GM08714 (cell line): ENCODE measurements around the gene SIRT7.
"Not testable (repeated sequence)": the region's sequence is repeated elsewhere in the genome, so short reads cannot be mapped to it uniquely, and the experiment has no call there.

Experiments
- H3K4me3 ChIP-seq: fragments of 200-500 bp; sonication (Bioruptor generic); 2 replicates; pipeline ENCODE4 v1.5.1; 2014; ENCODE audit warnings: mild to moderate bottlenecking, low read length, inconsistent platforms
- ZNF274 ChIP-seq: IDR thresholded peaks from 2 replicates; pipeline ENCODE4 v1.6.1; 2012; ENCODE audit warnings: mild to moderate bottlenecking, low read depth, low read length

SIRT7 gene

DNA sequence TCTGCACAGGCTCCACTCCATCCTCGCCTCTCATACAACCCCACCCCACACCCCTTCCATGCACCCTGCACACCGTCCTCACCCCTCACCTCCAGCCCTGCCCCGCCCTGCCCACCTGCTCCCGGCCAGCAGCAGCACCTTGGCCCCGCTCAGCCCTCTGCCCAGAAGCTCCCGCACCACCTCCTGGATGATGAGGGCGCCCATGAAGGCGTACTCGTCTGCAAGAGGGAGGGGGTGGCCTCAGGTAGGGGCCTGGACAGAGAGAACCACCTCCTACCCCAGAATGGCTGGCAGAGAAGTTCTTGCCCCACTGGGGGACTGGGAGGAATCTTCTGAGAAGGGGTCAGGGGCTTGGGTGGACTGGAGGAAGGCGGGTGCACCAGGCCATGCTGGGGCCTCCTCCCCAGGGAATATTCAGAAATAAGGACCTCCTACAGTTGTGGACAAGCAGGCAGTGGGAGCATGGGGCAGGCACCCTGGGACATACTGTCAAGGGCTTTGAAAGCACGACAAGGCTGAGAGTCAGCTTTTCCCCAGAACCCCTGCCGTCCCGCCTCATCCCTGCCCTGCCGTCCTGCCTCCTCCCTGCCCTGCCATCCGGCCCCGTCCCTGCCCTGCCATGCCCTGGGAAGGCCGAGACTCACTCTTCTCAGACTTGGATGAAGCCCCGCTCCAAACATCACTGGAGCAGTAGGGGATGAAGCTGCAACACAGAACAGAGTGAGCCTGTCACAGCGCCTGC lies 39.9 kb upstream of the SIRT7 start:
- H3K4me3 ChIP-seq: no peak overlapping the region
- no peak for TF ChIP-seq ZNF274

DNA sequence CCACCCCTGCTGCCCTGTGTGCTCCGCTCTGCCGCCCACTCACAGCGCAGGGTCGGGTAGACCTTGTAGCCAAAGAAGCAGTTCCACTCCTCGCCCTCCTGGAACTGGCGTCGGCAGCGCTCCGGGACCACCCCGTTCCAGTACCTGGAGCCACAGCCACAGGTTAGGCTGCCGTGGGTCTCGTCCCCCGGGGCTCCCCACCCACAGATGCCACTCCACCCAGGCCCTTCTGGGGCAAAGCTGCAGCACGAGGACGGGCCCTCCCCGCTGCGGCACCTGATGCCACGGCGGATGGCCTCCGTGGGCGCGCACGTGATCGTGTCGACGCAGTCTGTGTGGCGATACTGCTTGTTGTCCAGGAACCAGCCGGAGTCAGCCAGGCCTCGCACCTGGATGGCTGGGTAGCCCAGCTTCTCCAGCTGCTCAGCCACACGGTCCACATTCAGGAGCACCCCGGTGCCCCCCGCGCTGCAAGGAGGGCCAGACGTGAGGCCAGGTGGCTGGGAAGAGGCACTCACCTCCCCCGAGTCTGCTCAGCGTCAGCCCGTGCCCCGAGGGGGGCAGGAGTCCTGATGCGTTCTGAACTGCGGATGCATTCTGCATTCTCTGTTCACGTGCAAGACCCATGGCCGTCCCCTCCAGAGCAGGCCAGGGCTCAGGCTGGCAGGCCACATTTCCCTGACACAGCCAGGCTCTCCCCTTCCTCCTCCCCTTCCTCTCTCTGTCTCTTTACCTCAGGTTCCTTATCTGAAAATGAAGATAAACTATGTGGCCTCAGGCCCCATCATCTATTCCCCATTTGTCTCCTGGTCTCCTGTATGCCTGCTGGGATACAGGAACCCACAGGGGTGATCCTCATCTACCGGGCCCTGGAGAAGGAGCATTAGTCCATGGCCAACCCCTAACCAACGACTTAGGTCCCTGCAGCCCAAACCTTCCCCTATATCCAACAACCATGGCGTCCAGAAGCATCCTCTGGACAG lies 38.9 kb upstream of the SIRT7 start:
- no peak for TF ChIP-seq ZNF274
- H3K4me3 ChIP-seq: no peak overlapping the region

DNA sequence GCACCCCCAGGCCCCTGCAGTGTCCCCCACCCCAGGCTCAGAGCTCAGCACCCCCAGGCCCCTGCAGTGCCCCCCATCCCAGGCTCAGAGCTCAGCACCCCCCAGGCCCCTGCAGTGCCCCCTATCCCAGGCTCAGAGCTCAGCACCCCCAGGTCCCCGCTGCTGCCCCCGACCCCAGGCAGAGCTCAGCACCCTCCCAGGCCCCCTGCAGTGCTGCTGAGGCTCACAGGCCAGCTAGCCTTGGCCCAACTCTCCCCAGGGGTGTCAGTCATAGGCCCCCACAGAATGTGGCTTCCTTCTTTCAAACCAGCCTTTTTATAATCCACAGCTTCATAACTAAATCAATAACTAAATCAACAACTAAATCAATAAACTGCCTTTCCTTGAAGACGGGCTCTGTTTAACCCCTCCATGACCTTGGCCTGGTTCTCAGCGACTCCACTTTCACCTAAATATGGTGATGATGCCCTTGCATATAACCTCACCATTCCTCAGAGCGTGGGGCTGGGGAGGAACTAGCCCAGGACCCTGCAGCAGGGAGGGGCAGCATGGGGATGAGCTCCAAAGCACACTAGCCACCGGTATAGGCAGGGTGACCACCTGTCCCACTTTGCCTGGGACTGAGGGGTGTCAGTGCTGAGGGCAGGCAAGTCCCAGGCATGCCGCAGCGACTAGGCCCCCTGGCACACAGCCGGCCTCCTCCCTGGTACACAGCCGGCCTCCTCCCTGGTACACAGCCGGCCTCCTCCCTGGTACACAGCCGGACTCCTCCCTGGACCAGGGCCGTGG lies 38.0 kb upstream of the SIRT7 start:
- TF ChIP-seq ZNF274: no peak
- no peak overlapping the region for H3K4me3 ChIP-seq

DNA sequence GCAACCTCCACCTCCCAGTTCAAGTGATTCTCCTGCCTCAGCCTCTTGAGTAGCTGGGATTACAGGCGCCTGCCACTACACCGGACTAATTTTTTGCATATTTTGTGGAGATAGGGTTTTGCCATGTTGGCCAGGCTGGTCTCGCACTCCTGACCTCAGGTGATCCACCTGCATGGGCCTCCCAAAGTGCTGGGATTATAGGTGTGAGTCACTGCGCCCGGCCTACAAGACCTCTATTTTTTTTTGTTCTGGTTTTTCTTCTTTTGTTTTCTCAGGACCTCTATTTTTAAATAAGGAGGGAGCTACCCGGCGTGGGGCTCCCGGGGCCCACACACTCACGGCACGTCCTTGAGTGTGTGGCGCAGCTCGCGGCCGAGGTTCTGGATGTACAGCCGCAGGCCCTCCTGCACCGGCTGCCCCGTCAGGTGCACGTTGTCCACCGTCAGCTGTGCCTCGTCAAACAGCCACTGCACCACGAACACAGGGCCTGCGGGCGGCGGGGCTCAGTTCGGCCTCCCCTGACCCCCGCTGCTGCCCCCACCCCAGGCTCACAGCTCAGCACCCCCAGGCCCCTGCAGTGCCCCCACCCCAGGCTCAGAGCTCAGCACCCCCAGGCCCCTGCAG lies 37.2 kb upstream of the SIRT7 start:
- H3K4me3 ChIP-seq: no peak overlapping the region
- TF ChIP-seq ZNF274: no peak

DNA sequence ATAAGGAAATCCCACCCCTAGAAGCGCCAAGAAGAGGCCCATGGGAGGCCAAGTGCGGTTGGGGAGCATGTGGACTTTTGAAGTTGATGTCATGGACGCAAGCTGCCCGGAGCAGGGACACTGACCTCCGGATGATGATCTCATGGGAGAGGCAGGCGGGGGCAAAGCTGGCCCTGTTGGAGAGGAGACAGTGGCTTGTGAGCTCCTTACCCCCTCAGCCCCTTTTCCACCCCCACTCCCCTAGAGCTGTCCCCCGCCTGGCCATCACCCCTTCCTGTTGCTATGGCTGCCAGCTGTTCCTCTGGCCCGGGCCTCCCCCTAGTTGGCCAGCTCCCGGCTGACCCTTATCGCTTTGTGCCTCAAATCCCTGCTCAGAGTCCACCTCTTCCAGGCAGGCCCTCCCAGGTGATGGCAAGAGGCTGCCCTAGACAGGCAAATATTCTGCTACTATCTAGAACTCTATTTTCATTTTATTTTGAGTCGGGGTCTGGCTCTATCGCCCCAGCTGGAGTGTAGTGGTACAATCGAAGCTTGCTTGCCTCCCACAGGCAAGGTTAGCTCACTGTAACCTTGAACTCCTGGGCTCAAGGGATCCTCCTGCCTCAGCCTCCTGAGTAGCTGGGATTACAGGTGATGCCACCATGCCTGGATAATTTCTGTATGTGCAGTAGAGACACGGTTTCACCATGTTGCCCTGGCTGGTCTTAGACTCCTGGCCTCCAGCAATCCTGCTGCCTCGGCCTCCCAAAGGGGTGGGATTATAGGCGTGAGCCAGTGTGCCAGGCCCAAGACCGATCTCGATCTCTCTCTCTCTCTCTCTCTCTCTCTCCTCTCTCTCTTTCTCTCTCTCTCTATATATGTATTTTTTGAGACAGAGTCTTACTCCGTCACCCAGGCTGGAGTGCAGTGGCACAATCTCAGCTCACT lies 36.4 kb upstream of the SIRT7 start:
- no peak overlapping the region for H3K4me3 ChIP-seq
- TF ChIP-seq ZNF274: no peak

DNA sequence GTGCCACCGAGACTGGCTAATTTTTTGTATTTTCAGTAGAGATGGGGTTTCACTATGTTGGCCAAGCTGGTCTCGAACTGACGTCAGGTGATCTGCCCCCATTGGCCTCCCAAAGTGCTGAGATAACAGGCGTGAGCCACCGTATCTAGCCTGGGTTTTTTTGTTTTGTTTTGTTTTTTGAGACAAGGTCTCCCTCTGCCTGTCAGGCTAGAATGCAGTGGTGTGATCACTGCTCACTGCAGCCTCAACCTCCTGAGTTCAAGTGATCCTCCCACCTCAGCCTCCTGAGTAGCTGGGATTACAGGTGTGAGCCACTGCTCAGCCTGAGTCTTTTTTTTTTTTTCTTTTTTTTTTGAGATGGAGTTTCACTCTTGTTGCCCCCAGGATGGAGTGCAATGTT lies 35.5 kb upstream of the SIRT7 start:
- H3K4me3 ChIP-seq: not testable (repeated sequence)

DNA sequence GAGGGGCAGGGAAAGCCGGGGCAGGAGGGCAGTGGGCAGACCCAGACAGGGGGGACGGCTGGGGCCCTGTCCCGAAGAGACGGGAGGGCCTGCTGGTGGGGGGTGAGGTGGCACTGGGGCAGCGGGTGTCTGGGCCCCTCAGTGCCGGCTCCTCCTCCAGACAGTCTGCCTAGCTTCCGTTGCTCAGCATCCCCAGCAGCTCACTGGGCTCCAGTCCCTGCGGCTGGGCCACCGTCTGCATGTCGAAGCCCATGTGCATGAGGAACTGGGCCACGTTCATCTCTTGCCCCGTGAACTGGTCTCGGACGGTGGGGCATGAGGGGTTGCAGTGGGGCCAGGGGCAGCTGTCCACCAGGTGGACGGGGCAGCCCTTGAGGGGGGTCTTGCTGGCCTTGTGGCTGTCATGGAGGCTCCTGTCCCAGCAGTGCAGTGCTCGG lies 34.8 kb upstream of the SIRT7 start:
- no peak overlapping the region for H3K4me3 ChIP-seq
- TF ChIP-seq ZNF274: no peak

DNA sequence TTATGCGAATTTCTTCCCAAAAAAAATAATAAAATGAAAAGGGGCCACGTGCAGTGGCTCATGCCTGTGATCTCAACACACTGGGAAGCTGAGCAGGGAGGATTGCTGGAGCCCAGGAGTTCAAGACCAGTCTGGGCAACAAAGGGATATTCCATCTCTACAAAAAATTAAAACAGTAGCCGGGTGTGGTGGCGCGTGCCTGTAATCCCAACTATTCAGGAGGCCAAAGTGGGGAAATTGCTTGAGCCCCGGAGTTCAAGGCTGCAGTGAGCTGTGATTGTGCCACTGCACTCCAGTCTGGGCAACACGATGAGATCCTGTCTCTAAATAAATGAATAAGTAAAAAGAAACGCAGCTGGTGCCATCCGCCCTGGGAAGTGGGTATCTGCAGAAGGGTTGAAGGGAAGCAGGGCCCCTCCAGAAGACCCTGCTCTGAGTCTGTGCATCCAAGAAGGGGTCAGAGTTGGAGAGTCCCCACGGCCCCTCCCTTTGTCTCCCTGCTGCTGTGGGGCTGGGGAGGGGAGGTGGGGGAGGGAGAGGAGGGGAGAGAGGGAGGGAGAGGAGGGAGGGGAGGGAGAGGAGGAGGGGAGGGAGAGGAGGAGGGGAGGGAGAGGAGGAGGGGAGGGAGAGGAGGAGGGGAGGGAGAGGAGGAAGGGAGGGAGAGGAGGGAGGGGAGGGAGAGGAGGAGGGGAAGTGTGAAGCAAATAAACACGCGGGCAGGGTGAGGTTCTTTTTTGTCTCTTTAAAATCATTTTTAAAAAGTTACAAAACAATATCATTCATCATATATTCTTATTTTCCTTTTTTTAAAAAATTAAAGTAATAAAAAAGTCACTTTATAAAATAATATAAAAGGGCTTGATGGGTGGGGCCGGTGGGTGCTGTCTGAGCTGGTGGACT lies 34.1 kb upstream of the SIRT7 start:
- no peak for TF ChIP-seq ZNF274
- no peak overlapping the region for H3K4me3 ChIP-seq

DNA sequence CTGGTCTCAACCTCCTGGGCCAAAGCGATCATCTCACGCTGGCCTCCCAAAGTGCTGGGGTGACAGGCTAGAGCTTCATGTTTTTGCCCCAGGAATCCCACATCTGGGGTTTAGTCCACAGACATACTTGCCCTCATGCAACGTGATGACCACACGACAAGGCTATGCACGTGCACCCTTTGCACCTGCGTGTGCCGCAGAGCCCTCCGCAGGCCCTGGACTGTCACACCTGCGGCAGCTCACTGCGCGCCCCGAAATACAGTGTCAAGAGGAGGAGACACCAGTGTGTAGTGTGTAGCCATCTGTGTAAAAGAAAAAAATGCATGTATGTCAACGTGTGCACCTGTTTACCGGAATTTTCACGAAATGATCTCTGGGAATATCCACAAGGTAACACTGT lies 32.5 kb upstream of the SIRT7 start:
- TF ChIP-seq ZNF274: no peak
- no peak overlapping the region for H3K4me3 ChIP-seq

DNA sequence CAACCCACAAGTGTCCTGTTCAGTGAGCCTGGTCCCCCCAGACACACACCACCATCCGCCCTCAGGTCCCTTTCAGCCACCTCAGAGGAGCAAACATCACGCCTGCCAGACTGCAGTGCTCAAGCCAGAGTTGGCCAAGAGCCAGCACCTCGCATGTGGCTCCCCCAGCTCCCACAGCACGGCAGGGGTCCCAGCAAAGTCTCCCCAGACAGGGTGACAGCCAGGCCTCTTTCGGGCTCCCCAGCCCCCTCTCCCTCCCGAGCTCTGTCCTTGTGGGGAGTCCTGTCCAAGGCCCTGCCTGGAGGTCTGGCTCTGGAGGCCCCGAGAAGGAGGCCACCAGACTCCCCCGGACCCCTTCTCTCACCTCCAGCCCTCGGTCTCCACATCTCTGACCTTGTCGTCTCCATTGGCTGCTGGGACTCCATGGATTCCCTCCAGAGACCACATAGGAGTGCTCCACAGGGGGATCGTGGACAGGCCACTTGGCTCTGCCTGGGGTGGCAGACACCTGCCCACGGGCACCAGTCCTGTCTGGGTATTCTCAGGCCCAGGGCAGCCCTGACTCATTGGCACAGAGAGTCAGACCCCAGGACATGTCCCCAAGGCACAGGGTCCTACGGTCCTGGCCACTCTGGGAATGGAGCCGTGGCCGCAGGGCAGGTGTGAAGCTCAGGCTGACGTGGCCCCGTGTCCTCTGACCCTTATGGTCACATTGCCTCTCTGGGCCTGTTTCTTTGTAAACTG lies 30.8 kb upstream of the SIRT7 start:
- no peak for TF ChIP-seq ZNF274
- H3K4me3 ChIP-seq: no peak overlapping the region

DNA sequence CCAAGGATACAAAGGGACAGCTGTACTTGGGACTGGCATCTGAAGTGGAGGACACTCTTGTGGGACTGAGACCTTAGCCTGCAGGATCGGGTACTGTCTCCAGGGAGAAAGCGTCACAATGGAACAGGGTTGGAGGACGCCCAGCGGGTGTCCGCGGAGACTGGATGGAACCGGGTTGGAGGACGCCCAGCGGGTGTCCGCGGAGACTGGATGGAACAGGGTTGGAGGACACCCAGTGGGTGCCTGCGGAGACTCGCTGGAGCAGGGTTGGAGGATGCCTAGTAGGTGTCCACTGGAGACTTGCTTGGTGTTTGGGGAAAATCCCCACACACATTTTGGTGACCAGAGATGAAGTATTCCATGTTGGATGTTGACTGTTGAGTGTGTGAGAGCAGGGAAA lies 29.2 kb upstream of the SIRT7 start, which contains the start of gene MYADML2:
MYADML2 (minus strand) TSS at position 45 of the 400 bp plus-strand sequence. CDS start 5,492 bp downstream, outside the sequence.
- TF ChIP-seq ZNF274: no peak
- H3K4me3 ChIP-seq: no peak within 1 kb of the TSS
